GM19238 (cell line): ENCODE data around the gene FADS6.
"Not testable (repeated sequence)": the region's sequence is repeated elsewhere in the genome, so short reads cannot be mapped to it uniquely, and the experiment has no call there.

ENCODE experiments used
- DNase-seq: peaks from one replicate; pipeline ENCODE4 v3.0.0; 2011; ENCODE audit warnings: low spot score; ENCODE audit not compliant: insufficient read length

FADS6 gene

GRCh38 chr17:74870028-74870427, 23.4 kb downstream of the FADS6 start:
- not testable (repeated sequence) for DNase-seq

- no peak for DNase-seq
These were observed 24.6 kb downstream of the FADS6 start for GRCh38 chr17:74868908-74869255.

- no peak for DNase-seq
These were observed 25.1 kb downstream of the FADS6 start for GRCh38 chr17:74868251-74868907.

- DNase-seq = no peak
These were observed 27.1 kb downstream of the FADS6 start for GRCh38 chr17:74866198-74866835.

GRCh38 chr17:74865504-74866197, 27.8 kb downstream of the FADS6 start:
- no peak for DNase-seq

GRCh38 chr17:74864866-74865395, 28.5 kb downstream of the FADS6 start:
- peak; percentile 69 for DNase-seq

- no peak for DNase-seq
These were observed 29.1 kb downstream of the FADS6 start for GRCh38 chr17:74864297-74864865.

- DNase-seq = no peak
These were observed 29.8 kb downstream of the FADS6 start for GRCh38 chr17:74863420-74864296.

- no peak for DNase-seq
These were observed 30.5 kb downstream of the FADS6 start for GRCh38 chr17:74862919-74863318.

GRCh38 chr17:74862108-74862901, 31.1 kb downstream of the FADS6 start:
- peak; percentile 71 for DNase-seq

GRCh38 chr17:74861662-74862107, 31.7 kb downstream of the FADS6 start:
- DNase-seq = no peak

- DNase-seq = no peak
These were observed 32.4 kb downstream of the FADS6 start for GRCh38 chr17:74860872-74861661.

- no peak for DNase-seq
These were observed 33.1 kb downstream of the FADS6 start for GRCh38 chr17:74860229-74860871.

- no peak for DNase-seq
These were observed 33.8 kb downstream of the FADS6 start, which contains the start of gene GRIN2C for GRCh38 chr17:74859459-74860228. TSS of gene GRIN2C (minus strand) at chr17:74859885. CDS start at chr17:74855092, 4,793 bp downstream.

- no peak for DNase-seq
These were observed 34.6 kb downstream of the FADS6 start for GRCh38 chr17:74858672-74859458.

GRCh38 chr17:74857191-74857590, 36.2 kb downstream of the FADS6 start:
- DNase-seq = no peak

- DNase-seq = no peak
These were observed 37.3 kb downstream of the FADS6 start for GRCh38 chr17:74856112-74856511.
